Spleen (tissue), 11 donors: ENCODE data around the gene SREK1. TPM values are rescaled to one million over a fixed set of nuclear protein-coding genes. Genes with fewer than 3 reads are reported as not detected.
"Not testable (repeated sequence)": the region's sequence is repeated elsewhere in the genome, so short reads cannot be mapped to it uniquely, and the experiment has no call there.

ENCODE experiments used
- DNase-seq: peaks from one replicate; pipeline ENCODE4 v3.0.0-alpha.2; 2020
- H3K27ac ChIP-seq, 8 donors: fragments of 200-600 bp; sonication (generic) in 7 of 8; 1 replicate in 4 of 8; 2 replicates in 4 of 8; pipeline versions ENCODE4 v1.5.0 to v1.8.0; 2016 to 2021; ENCODE audit warnings: inconsistent platforms in 4 of 8, mild to moderate bottlenecking in 4 of 8, moderate library complexity in 1 of 8
- H3K27me3 ChIP-seq, 7 donors: fragments of 200-600 bp; sonication (generic) in 6 of 7; replicated peaks in 1 of 7; 1 replicate in 4 of 7; 2 replicates in 3 of 7; pipeline versions ENCODE4 v1.5.0 to v1.8.0; 2016 to 2021; ENCODE audit warnings: inconsistent platforms in 3 of 7, mild to moderate bottlenecking in 1 of 7
- H3K36me3 ChIP-seq, 6 donors: fragments of 200-600 bp; sonication (generic) in 5 of 6; 1 replicate in 4 of 6; 2 replicates in 2 of 6; pipeline versions ENCODE4 v1.5.0 to v1.8.0; 2016 to 2021; ENCODE audit warnings: inconsistent platforms in 2 of 6
- H3K4me1 ChIP-seq, 6 donors: fragments of 200-600 bp; sonication (generic) in 5 of 6; 1 replicate in 3 of 6; 2 replicates in 3 of 6; pipeline versions ENCODE4 v1.5.0 to v1.8.0; 2016 to 2021; ENCODE audit warnings: inconsistent platforms in 3 of 6
- H3K4me3 ChIP-seq, 8 donors: fragments of 200-600 bp; sonication (generic) in 7 of 8; 1 replicate in 4 of 8; 2 replicates in 4 of 8; pipeline versions ENCODE4 v1.5.0 to v1.8.0; 2016 to 2021; ENCODE audit warnings: inconsistent platforms in 4 of 8, mild to moderate bottlenecking in 4 of 8, moderate library complexity in 2 of 8
- H3K9me3 ChIP-seq, 8 donors: fragments of 200-600 bp; sonication (generic) in 7 of 8; 1 replicate in 4 of 8; 2 replicates in 4 of 8; pipeline versions ENCODE4 v1.5.0 to v1.8.0; 2016 to 2021; ENCODE audit warnings: inconsistent platforms in 4 of 8
- CTCF ChIP-seq, 11 experiments: fragments of 200-600 bp in 7 of 11; fragments of 450-650 bp in 4 of 11; sonication (generic) in 4 of 11; IDR thresholded peaks in 8 of 11; conservative IDR thresholded peaks in 3 of 11; 1 replicate in 7 of 11; 2 replicates in 4 of 11; pipeline versions ENCODE4 v1.4.0 to v1.8.0; 2016 to 2021; ENCODE audit warnings: antibody characterized with exemption in 11 of 11, inconsistent platforms in 4 of 11, mild to moderate bottlenecking in 1 of 11
- POLR2A ChIP-seq, 3 donors: fragments of 450-650 bp; IDR thresholded peaks; one replicate each; pipeline ENCODE4 v1.5.1; 2017; ENCODE audit warnings: antibody characterized with exemption in 3 of 3, mild to moderate bottlenecking in 1 of 3
- POLR2AphosphoS5 ChIP-seq, 3 donors: sonication (generic); formaldehyde crosslinking; IDR thresholded peaks; one replicate each; pipeline ENCODE4 v1.5.1; 2017; ENCODE audit warnings: antibody characterized with exemption in 3 of 3
- WGBS, 5 donors: extraction: QIAGEN DNeasy Blood & Tissue Kit in 3 of 5; methylation state at CpG; one replicate each; pipeline versions ENCODE4 v1.1.5 to v1.1.7; 2013 to 2018; 5-methylcytosine and 5-hydroxymethylcytosine counted together
- intact Hi-C: fragments of 100-400 bp; cut with DNase I; formaldehyde crosslinking; loops from one replicate; pipeline ENCODE4 v1.15.0; 2023; ENCODE audit warnings: low total_unique reads
- polyA plus RNA-seq, 3 donors: library from polyadenylated mRNA; stranded (reverse); fragments of 200-250 nt; gene quantifications; one replicate each; pipeline ENCODE4 v1.2.1, GENCODE V29; 2013
- total RNA-seq, 7 donors: library from RNA; depleted of rRNA in 3 of 7; stranded (reverse); fragments of >200 nt in 3 of 7; fragmentation: NEBNext Ultra II Directional in 4 of 7; extraction: Animal tissue kit (Norgen Biotek cat#: 25700) in 4 of 7; gene quantifications; one replicate each; pipeline versions ENCODE4 v1.1.0 to v1.2.1, GENCODE V29; 2016 to 2021
- donor health status: healthy with polysubstance abuse.
- donor health status: DM: no; HTN: no; CAD: no; lungs with moderate emphysema.
- donor health status: DM: no; HTN: no; CAD: no.
- donor health status: Bipolar disorder and iron deficiency.
- donor health status: healthy.
- donor health status: DM: no; HTN: no; CAD: no.
- donor health status: DM: yes; HTN: yes; CAD: no.

Gene SREK1
- total and polyA plus RNA-seq, 10 donors: 19.2 to 170 (median 86.2) TPM

DNA sequence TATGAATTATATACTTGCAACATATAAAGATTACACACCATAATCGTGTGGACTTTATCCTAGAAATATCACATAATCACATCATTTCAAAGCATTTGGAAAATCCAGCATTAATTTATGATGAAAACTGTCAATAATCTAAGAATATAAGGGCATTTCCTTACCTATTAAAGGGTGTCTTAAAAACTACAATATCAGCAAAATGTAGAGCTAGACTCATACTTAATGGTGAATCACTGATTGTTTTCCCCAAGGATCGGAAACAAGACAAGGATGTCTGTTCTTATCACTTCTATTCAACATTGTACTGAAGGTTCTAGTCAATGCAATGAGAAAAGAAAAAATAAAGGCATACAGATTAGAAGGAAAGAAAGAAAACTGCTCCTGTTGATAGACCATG is 8.0 kb upstream of the SREK1 start:
- 87 to 99% (median 92%) methylated on average over 2 of the region's 2 CpGs for WGBS, 5 donors
- TF ChIP-seq CTCF (IDR thresholded peaks at IDR 0.05 in 8 of 11, conservative IDR thresholded peaks at IDR 0.05 in 3 of 11): no peak
- no peak for TF ChIP-seq POLR2A (IDR thresholded peaks at IDR 0.05)
- no peak for TF ChIP-seq POLR2AphosphoS5 (IDR thresholded peaks at IDR 0.05)
- intact Hi-C loops: no loop called here
- Histone ChIP-seq H3K4me3 (no peak overlapping the region), H3K27ac (no peak overlapping the region), H3K4me1 (no peaks in the 10 kb centered on the region), H3K36me3 (no peaks in the 10 kb centered on the region), H3K9me3 (peaks cover 0 to 2% (median 0%) of the 10 kb centered on the region in 8 donors), H3K27me3 (no peaks in the 10 kb centered on the region)
- no peak for DNase-seq

DNA sequence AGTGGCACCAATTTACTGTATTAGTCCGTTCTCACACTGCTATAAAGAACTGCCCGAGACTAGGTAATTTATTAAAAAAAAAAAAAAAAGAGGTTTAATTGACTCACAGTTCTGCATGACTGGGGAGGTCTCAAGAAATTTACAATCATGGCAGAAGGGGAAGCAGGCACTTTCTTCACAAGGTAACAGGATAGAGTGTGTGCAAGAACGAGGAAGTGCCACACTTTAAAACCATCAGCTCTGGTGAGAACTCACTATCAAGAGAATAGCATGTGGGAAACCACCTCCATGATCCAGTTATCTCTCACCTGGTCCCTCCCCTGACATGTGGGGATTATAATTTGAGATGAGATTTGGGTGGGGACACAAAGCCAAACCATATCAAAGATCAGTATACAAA is 7.2 kb upstream of the SREK1 start:
- H3K27me3 ChIP-seq, H3K27ac ChIP-seq, H3K4me3 ChIP-seq, H3K9me3 ChIP-seq, DNase-seq, H3K4me1 ChIP-seq, intact Hi-C loops, H3K36me3 ChIP-seq: not testable (repeated sequence)
- WGBS, 5 donors: 60 to 70% (median 65%) methylated on average over 3 of the region's 3 CpGs

- H3K36me3 ChIP-seq: no peaks in the 10 kb centered on the region
- no peak for DNase-seq
- WGBS, 5 donors: 35 to 70% (median 55%) methylated on average over 1 of the region's 1 CpG
- H3K4me3 ChIP-seq: no peak overlapping the region
- no peaks in the 10 kb centered on the region for H3K27me3 ChIP-seq
- H3K9me3 ChIP-seq: peaks cover 0 to 2% (median 0%) of the 10 kb centered on the region in 8 donors
- TF ChIP-seq POLR2A (IDR thresholded peaks at IDR 0.05) (no peak), POLR2AphosphoS5 (IDR thresholded peaks at IDR 0.05) (no peak), CTCF (IDR thresholded peaks at IDR 0.05 in 8 of 11, conservative IDR thresholded peaks at IDR 0.05 in 3 of 11) (no peak)
- H3K4me1 ChIP-seq: peaks cover 4 to 11% (median 8%) of the 10 kb centered on the region in 6 donors
- H3K27ac ChIP-seq: no peak overlapping the region
- intact Hi-C loops: no loop called here
These were observed 5.3 kb upstream of the SREK1 start for GRCh38 chr5:66138637-66139317.

- Histone ChIP-seq H3K4me1 (peaks cover 4 to 11% (median 8%) of the 10 kb centered on the region in 6 donors), H3K27me3 (no peaks in the 10 kb centered on the region), H3K4me3 (no peak overlapping the region), H3K9me3 (peaks cover 0 to 2% (median 0%) of the 10 kb centered on the region in 8 donors), H3K36me3 (no peaks in the 10 kb centered on the region), H3K27ac (no peak overlapping the region)
- DNase-seq: no peak
- intact Hi-C loops: no loop called here
- TF ChIP-seq POLR2A (IDR thresholded peaks at IDR 0.05) (no peak), POLR2AphosphoS5 (IDR thresholded peaks at IDR 0.05) (no peak), CTCF (IDR thresholded peaks at IDR 0.05 in 8 of 11, conservative IDR thresholded peaks at IDR 0.05 in 3 of 11) (no peak)
- 89 to 98% (median 93%) methylated on average over 2 of the region's 2 CpGs for WGBS, 5 donors
These were observed 4.8 kb upstream of the SREK1 start for GRCh38 chr5:66139318-66139712.
